Measurements from ENCODE around the gene CRYGA.

- no peak for TF ChIP-seq CTCF (IDR thresholded peaks at IDR 0.05)
- TF ChIP-seq POLR2A (IDR thresholded peaks at IDR 0.05) = no peak
Measured at GRCh38 chr2:208150956-208151355, 12.4 kb downstream of the CRYGA start.

All from esophagus squamous epithelium (tissue), 4 donors.